GM18520 (cell line): ENCODE measurements around the gene CDC37.
A peak's percentile ranks its signal among the peaks of the same experiment; 100 is the strongest.
"Not testable (repeated sequence)": the region's sequence is repeated elsewhere in the genome, so short reads cannot be mapped to it uniquely, and the experiment has no call there.

Source experiments
- ATAC-seq: cut with Tn5 transposase; IDR thresholded peaks from one replicate; pipeline ENCODE4 v1.9.1; 2021; ENCODE audit not compliant: unreplicated experiment

CDC37 gene

GRCh38 chr19:10419646-10420443 is 16.5 kb upstream of the CDC37 start:
- ATAC-seq = no peak

- ATAC-seq = no peak
Measured at GRCh38 chr19:10419200-10419645, 15.9 kb upstream of the CDC37 start.

- no peak for ATAC-seq
Measured at GRCh38 chr19:10418485-10419199, 15.3 kb upstream of the CDC37 start.

- ATAC-seq = no peak
Measured at GRCh38 chr19:10418235-10418484, 14.8 kb upstream of the CDC37 start.

- ATAC-seq = no peak
Measured at GRCh38 chr19:10417541-10418234, 14.3 kb upstream of the CDC37 start.

GRCh38 chr19:10416380-10417257 is 13.3 kb upstream of the CDC37 start:
- ATAC-seq = peak; percentile 55

- ATAC-seq = no peak
Measured at GRCh38 chr19:10416083-10416379, 12.7 kb upstream of the CDC37 start.

GRCh38 chr19:10412257-10412977 is 9.1 kb upstream of the CDC37 start:
- ATAC-seq = peak; percentile 65

- not testable (repeated sequence) for ATAC-seq
Measured at GRCh38 chr19:10411224-10411623, 7.9 kb upstream of the CDC37 start.

- ATAC-seq = no peak
Measured at GRCh38 chr19:10408511-10409283, 5.4 kb upstream of the CDC37 start.

- no peak for ATAC-seq
Measured at GRCh38 chr19:10407096-10407495, 3.8 kb upstream of the CDC37 start.

- no peak for ATAC-seq
Measured at GRCh38 chr19:10406191-10406590, 2.8 kb upstream of the CDC37 start.

GRCh38 chr19:10404888-10405820 is 1.8 kb upstream of the CDC37 start:
- ATAC-seq = no peak

GRCh38 chr19:10402441-10403038 is 802 bp downstream of the CDC37 start:
- ATAC-seq = no peak

GRCh38 chr19:10399878-10400277 is 3.5 kb downstream of the CDC37 start:
- ATAC-seq = no peak

GRCh38 chr19:10399340-10399739 is 4.0 kb downstream of the CDC37 start:
- ATAC-seq = not testable (repeated sequence)

- no peak for ATAC-seq
Measured at GRCh38 chr19:10398819-10399218, 4.5 kb downstream of the CDC37 start.

- no peak for ATAC-seq
Measured at GRCh38 chr19:10395917-10396316, 7.4 kb downstream of the CDC37 start.
